ENCODE data around the gene USP32. TPM values are rescaled to one million over a fixed set of nuclear protein-coding genes. Genes with fewer than 3 reads are reported as not detected.

The USP32 gene
- polyA plus RNA-seq, 3 donors = 10.1 to 26.6 (median 16.6) TPM

DNA sequence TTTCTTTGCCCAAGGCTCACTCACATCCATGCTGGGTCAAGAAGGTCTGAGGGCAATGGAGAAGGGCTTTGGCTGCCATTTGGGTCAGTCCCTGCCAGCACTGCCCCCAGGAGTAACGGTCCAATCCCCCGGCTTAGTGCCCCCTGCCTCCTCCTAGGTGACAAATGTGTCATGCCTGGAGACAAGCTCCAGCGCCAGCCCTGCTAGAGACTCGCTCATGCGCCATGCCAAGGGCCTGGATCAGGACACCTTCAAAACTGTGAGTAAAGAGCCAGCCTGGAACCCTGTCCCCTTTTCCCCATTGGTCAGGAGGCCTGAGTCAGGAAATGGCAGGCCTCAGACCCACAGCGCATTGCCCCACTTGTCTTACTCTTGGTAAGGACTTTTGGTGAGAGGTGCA lies 33.7 kb upstream of the USP32 start:
- H3K9ac ChIP-seq (ENCODE audit: insufficient read depth, low read length, poor library complexity, severe bottlenecking) = no peak overlapping the region
- H3K79me2 ChIP-seq (ENCODE audit: insufficient read depth, low read length) = no peaks in the 10 kb centered on the region
- no peaks in the 10 kb centered on the region for H3K27me3 ChIP-seq (ENCODE audit: control insufficient read depth in 2 of 2, insufficient read depth in 2 of 2, low read length in 2 of 2)
- no peak for DNase-seq
- H3K27ac ChIP-seq (ENCODE audit: low read depth in 1 of 2, low read length in 2 of 2) = no peak overlapping the region
- H3K4me2 ChIP-seq (replicated peaks; ENCODE audit: extremely low read depth, low read length, poor library complexity, severe bottlenecking) = no peak overlapping the region
- intact Hi-C loops (cut with micrococcal nuclease) = loop anchor here in 1 of 2 donors (10.0 kb wide), 1 partner anchor 61 kb away; no protein-coding TSS in a partner anchor
- no peak overlapping the region for H2AFZ ChIP-seq (ENCODE audit: insufficient read depth, low read depth, low read length, poor library complexity, severe bottlenecking)
- Mint-ChIP-seq H3K36me3 (no peaks in the 10 kb centered on the region), H3K4me1 (peaks cover 19% of the 10 kb centered on the region), H3K27me3 (ENCODE audit: low read depth in 3 of 3) (peaks cover 0 to 3% (median 3%) of the 10 kb centered on the region in 3 donors), H3K27ac (no peak overlapping the region), H3K9me3 (no peaks in the 10 kb centered on the region), H3K4me3 (no peak overlapping the region)
- TF ChIP-seq, protein P1, sequence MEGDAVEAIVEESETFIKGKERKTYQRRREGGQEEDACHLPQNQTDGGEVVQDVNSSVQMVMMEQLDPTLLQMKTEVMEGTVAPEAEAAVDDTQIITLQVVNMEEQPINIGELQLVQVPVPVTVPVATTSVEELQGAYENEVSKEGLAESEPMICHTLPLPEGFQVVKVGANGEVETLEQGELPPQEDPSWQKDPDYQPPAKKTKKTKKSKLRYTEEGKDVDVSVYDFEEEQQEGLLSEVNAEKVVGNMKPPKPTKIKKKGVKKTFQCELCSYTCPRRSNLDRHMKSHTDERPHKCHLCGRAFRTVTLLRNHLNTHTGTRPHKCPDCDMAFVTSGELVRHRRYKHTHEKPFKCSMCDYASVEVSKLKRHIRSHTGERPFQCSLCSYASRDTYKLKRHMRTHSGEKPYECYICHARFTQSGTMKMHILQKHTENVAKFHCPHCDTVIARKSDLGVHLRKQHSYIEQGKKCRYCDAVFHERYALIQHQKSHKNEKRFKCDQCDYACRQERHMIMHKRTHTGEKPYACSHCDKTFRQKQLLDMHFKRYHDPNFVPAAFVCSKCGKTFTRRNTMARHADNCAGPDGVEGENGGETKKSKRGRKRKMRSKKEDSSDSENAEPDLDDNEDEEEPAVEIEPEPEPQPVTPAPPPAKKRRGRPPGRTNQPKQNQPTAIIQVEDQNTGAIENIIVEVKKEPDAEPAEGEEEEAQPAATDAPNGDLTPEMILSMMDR (IDR thresholded peaks at IDR 0.05) = no peak
- H3K4me1 ChIP-seq (ENCODE audit: control insufficient read depth in 1 of 2, insufficient read depth in 2 of 2, low read length in 2 of 2) = peaks cover 10 to 16% of the 10 kb centered on the region in 2 donors
- H3K9me3 ChIP-seq (replicated peaks in 1 of 2; ENCODE audit: control insufficient read depth in 1 of 2, insufficient read depth in 1 of 2, low read length in 2 of 2) = no peaks in the 10 kb centered on the region
- H3K4me3 ChIP-seq (replicated peaks in 1 of 3; ENCODE audit: low read depth in 2 of 3, low read length in 3 of 3) = no peak overlapping the region
- H3K36me3 ChIP-seq (replicated peaks in 1 of 2; ENCODE audit: control insufficient read depth in 1 of 2, insufficient read depth in 2 of 2, low read length in 2 of 2) = no peaks in the 10 kb centered on the region
- no peaks in the 10 kb centered on the region for H4K20me1 ChIP-seq (ENCODE audit: insufficient read depth, low read length)
- 100% methylated on average over 5 of the region's 6 CpGs for WGBS (ENCODE audit: insufficient coverage)

GRCh38 chr17:60423865-60424264 lies 31.9 kb upstream of the USP32 start:
- no peak for DNase-seq
- peaks cover 19% of the 10 kb centered on the region for H3K4me1 Mint-ChIP-seq
- H2AFZ ChIP-seq (ENCODE audit: insufficient read depth, low read depth, low read length, poor library complexity, severe bottlenecking) = no peak overlapping the region
- TF ChIP-seq, protein P1 (IDR thresholded peaks at IDR 0.05) = no peak
- H4K20me1 ChIP-seq (ENCODE audit: insufficient read depth, low read length) = no peaks in the 10 kb centered on the region
- no peaks in the 10 kb centered on the region for H3K36me3 ChIP-seq (replicated peaks in 1 of 2; ENCODE audit: control insufficient read depth in 1 of 2, insufficient read depth in 2 of 2, low read length in 2 of 2)
- H3K27me3 ChIP-seq (ENCODE audit: control insufficient read depth in 2 of 2, insufficient read depth in 2 of 2, low read length in 2 of 2) = no peaks in the 10 kb centered on the region
- peaks cover 0 to 3% (median 3%) of the 10 kb centered on the region in 3 donors for H3K27me3 Mint-ChIP-seq (ENCODE audit: low read depth in 3 of 3)
- H3K27ac ChIP-seq (ENCODE audit: low read depth in 1 of 2, low read length in 2 of 2) = no peak overlapping the region
- H3K9ac ChIP-seq (ENCODE audit: insufficient read depth, low read length, poor library complexity, severe bottlenecking) = no peak overlapping the region
- intact Hi-C loops (cut with micrococcal nuclease) = loop anchor here in 1 of 2 donors (10.0 kb wide), 1 partner anchor 59 kb away; no protein-coding TSS in a partner anchor
- no CpG with 5 or more reads among the region's 3 CpGs for WGBS (ENCODE audit: insufficient coverage)
- H3K9me3 ChIP-seq (replicated peaks in 1 of 2; ENCODE audit: control insufficient read depth in 1 of 2, insufficient read depth in 1 of 2, low read length in 2 of 2) = no peaks in the 10 kb centered on the region
- H3K4me3 ChIP-seq (replicated peaks in 1 of 3; ENCODE audit: low read depth in 2 of 3, low read length in 3 of 3) = no peak overlapping the region
- no peaks in the 10 kb centered on the region for H3K79me2 ChIP-seq (ENCODE audit: insufficient read depth, low read length)
- no peaks in the 10 kb centered on the region for H3K36me3 Mint-ChIP-seq
- no peak overlapping the region for H3K4me3 Mint-ChIP-seq
- peaks cover 0 to 4% (median 0%) of the 10 kb centered on the region in 7 donors for H3K9me3 Mint-ChIP-seq
- no peak overlapping the region for H3K27ac Mint-ChIP-seq
- H3K4me2 ChIP-seq (replicated peaks; ENCODE audit: extremely low read depth, low read length, poor library complexity, severe bottlenecking) = no peak overlapping the region
- H3K4me1 ChIP-seq (ENCODE audit: control insufficient read depth in 1 of 2, insufficient read depth in 2 of 2, low read length in 2 of 2) = peaks cover 10 to 16% of the 10 kb centered on the region in 2 donors

All from CD14-positive monocyte (primary cell).